Ureter (tissue), 1 donor: ENCODE results near the gene CRABP1. TPM values are rescaled to one million over a fixed set of nuclear protein-coding genes. Genes with fewer than 3 reads are reported as not detected.
A peak's percentile ranks its signal among the peaks of the same experiment; 100 is the strongest.
"Not testable (repeated sequence)": the region's sequence is repeated elsewhere in the genome, so short reads cannot be mapped to it uniquely, and the experiment has no call there.

ENCODE experiments used
- DNase-seq: peaks from one replicate; pipeline ENCODE4 v3.0.0-alpha.2; 2020; ENCODE audit warnings: low spot score
- total RNA-seq: library from RNA; stranded (reverse); gene quantifications from one replicate; pipeline ENCODE4 v1.2.4, GENCODE V29; 2023
- donor health status: DM: yes; HTN: yes; CAD: no.

CRABP1 gene
- total RNA-seq, 1 donor from 2014 or later, result not detected

DNA sequence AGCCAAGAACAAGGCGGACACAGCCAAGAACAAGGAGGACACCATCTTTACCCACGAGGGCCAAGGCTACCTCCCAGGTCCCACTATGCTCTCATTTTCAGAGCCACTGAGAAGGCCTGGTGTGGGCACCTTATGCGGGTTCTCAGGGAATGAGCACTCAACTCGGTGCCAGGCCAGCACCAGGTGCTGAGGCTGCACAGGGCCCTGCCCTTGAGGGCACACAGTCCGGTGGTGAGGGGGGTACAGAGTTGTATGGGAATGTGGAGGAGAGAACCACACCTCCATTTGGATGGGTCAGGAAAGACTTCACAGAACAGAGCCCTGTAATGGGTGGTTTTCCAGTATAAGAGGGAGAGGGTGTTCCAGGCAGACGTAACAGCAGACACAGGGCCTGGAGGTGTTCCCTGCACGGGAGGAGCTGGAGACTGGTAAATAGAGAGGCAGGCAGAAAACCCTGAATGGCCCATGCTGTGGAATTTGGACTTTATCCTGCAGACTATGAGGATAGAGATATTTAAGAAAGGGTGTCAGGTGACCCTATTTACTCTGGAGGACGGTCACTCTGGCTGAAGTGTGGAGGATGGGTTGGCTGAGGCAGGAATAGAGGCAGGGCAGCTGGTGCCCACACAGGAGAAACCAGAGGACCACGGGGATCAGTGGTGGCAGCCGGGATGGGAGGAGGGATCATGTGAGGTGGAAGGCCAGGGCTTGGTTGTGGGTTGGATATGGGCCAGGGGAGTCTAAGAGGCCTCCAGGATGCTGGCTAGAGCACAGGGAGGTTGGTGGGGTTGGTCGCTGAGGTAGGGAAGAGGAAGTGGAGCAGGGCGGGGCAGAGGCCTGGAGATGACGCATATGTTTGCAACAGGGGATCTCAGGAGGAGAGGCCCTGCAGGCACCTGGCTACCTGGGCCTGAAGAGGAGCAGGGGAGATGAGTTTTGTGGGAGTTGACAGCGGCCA, 34.6 kb downstream of the CRABP1 start:
- DNase-seq, result peak; percentile 69

- DNase-seq, result not testable (repeated sequence)
Measured at GRCh38 chr15:78380143-78380542, 40.0 kb downstream of the CRABP1 start.

DNA sequence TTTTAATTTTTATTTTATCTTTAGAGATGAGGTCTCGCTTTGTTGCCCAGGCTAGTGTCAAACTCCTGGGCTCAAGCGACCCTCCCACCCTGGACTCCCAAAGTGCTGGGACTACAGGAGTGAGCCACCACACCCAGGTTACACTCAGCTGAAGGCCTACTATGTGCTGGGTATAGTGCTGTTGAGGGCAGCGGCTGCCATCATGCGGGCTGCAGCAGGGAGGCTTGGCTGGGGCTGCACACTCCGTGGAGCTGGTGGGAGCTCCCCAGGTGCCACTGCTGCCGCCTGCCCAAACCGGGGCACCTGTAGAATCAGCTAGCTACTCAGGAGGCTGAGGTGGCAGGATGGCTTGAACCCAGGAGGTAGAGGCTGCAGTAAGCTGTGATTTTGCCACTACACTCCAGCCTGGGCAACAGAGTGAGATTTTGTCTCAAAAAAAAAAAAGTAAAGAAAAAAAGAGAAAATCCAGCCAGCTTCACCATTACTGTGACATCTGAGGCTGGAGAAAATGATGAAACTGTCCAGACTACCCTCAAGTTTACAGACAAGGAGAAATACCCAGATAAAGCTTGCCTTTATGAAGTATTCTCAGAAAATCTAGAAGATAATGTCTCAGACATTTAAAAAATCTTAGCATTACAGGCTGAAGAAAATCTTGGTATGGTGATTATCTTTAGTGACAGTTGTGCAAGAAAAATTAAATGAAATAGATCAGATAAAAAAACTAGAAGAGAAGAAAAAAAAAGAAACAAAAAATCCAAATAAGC, 42.1 kb downstream of the CRABP1 start:
- DNase-seq, result no peak

GRCh38 chr15:78384651-78385050, 44.5 kb downstream of the CRABP1 start:
- DNase-seq, result no peak

GRCh38 chr15:78387246-78388037, 47.3 kb downstream of the CRABP1 start:
- no peak for DNase-seq

DNA sequence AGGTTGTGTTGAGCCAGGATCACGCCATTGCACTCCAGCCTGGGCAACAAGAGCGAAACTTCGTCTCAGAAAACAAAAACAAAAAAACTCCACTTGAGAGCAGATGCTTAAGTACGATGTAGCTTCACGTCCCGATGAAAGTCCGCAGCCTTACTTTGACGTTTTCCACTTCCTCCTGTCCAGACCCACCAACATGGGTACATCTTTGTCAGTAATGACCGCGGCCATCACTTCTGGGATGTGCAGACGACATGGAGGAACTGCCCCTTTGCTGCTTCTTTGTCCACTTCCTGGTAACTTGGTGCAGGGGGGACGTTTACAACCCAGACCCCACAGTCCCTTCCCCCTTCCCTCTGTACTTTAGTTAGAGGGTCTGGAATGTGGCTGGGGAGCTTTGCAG, 48.7 kb downstream of the CRABP1 start:
- DNase-seq, result no peak

- DNase-seq, result no peak
Measured at GRCh38 chr15:78389322-78389721, 49.2 kb downstream of the CRABP1 start.

- no peak for DNase-seq
Measured at GRCh38 chr15:78389738-78390137, 49.6 kb downstream of the CRABP1 start.

- no peak for DNase-seq
Measured at GRCh38 chr15:78390242-78390641, 50.1 kb downstream of the CRABP1 start.

GRCh38 chr15:78390826-78391225, 50.7 kb downstream of the CRABP1 start:
- no peak for DNase-seq

DNA sequence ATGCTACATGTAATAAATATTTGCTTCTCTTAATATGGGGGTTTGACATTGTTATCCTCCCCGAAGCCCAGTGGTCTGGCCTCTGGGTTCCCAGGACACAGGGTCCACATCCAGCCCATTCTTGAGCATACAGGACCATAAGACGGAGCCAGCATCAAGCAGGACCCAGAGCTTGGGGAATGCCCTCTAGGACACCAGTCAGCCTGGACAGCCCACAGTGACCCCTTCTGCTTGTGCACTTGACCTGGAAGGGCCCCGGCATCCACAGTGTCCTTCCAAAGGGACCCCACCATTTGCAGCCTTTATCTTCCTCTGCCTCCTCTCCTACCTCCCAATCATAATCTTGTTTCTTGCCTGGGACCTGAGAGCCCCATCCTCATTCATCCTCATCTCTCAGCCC, 51.6 kb downstream of the CRABP1 start:
- DNase-seq, result no peak

DNA sequence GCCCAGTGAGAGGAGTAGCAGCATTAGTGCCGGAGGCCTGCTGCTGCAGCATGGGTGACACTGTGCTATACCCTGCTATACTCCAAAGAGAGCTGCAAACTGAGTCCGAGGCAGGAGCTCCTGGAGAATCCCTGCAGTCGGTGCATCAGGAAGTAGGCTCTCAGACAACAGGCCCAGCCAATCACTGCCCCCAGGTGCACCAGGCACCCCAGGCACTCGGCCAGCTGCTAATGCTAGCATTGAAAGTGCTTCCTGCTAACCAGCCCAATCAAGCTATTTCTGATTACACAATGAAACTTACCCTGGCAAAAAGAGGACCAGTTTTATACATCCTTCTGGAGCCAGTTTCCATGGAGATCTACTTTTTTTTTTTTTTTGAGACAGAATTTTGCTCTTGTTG, 52.3 kb downstream of the CRABP1 start:
- DNase-seq, result peak; percentile 61

DNA sequence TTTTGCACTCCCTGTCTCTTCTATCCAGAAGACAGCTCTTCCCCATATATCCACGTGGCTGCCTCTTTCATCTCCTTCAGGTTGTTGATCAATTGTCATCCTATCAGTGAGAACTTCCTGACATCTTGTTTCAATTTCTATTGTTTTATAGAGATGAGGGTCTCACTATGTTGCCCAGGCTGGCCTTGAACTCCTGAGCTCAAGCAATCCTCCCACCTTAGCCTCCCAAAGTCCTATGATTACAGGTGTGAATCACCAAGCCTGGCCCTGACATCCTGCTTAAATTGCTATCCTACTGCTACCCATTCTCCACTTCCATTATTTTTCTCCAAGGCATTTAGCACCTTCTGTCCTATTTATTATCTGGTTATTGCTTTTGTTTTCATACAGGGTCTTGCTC, 53.0 kb downstream of the CRABP1 start:
- no peak for DNase-seq

DNA sequence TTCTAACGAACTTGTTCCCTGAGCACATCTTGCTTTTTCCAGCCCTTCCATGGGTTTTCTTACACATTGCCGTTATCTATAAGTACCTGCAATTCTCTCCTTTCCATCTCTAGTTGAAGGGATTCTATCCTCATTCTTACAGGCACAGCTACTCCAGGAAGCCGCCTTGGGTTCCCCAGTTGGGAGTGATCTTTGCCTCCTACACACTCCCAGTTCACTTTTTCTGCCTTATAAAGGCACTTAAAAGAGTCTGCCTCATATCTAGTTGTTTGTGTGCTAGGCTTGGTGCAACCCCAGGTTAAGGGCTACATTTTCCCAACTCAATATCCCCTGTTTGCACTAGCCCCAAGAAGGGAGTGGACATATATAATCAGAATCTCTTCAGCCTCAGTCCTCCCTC, 53.9 kb downstream of the CRABP1 start:
- no peak for DNase-seq

DNA sequence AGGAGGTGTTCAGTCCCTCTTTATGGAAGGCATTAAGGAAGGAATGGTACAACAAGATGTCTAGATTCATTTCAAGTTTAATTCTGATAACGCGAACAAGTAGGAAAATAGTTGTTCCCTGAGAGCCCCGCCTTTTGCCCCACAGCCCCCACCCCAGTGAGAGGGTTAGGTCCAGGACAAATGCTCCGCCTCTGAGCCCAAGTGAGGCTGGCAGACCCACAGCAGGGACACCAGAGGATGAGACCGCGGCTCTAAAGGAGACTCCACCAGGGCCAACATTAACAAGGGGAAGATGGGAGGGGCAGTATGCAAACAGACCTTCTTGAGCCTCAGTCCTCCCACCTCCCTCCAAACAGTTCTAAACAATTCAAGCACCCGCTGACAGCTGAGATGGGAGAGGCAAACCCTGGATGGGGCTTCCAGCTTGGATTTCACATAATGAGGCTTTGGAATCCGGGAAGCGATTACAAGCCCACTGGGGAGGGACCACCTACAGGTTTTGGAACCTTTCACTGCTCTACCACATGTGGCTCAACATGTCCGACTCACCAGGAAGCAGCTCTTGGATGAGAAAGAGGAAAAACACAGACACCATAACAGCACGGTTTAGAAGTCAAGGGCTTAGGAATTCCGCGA, 54.9 kb downstream of the CRABP1 start:
- DNase-seq, result no peak

GRCh38 chr15:78396186-78396814, 56.1 kb downstream of the CRABP1 start:
- DNase-seq, result no peak

GRCh38 chr15:78396976-78397375, 56.8 kb downstream of the CRABP1 start:
- DNase-seq, result peak; percentile 75

DNA sequence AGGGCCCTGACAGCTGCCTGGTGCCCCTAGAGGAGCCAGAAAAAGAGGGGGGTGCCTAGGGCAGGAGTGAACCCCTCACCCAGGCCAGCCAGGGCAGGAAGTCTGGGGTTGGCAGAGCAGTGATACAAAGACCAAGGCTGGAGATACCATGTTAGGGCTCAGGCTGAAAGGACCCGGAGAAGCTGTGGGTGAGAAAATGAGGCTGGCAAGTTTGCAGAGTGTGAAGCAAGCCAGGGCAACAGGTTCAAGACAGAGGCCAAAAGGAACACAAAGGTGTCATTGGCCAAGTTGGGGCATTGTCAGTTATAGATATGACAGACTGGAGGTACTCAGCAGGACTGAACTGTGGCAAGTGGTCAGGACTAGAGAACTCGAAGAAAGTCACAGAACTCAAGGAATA, 57.2 kb downstream of the CRABP1 start:
- DNase-seq, result no peak
